Natural killer cell (primary cell): ENCODE measurements around the gene MEN1. TPM values are rescaled to one million over a fixed set of nuclear protein-coding genes. Genes with fewer than 3 reads are reported as not detected.

Experiments
- ATAC-seq, 3 donors: fragments of 150-1000 bp in 2 of 3; fragments of 200-7000 bp in 1 of 3; cut with Tn5 transposase; 1 replicate in 1 of 3; 2 replicates in 2 of 3; pipeline ENCODE4 v1.10.0; 2021; ENCODE audit warnings: mild to moderate bottlenecking in 2 of 3, moderate library complexity in 2 of 3
- DNase-seq, 2 donors: peaks; one replicate each; pipeline versions ENCODE4 v3.0.0 to v3.0.0-alpha.2; 2013 to 2021; ENCODE audit warnings: mixed read lengths in 1 of 2
- H3K27ac ChIP-seq: one replicate; pipeline ENCODE4 v1.5.1; 2013; ENCODE audit warnings: mild to moderate bottlenecking, low read length
- H3K27me3 ChIP-seq: one replicate; pipeline ENCODE4 v1.6.1; 2013; ENCODE audit warnings: low read length; ENCODE audit not compliant: control insufficient read depth, insufficient read depth
- H3K36me3 ChIP-seq: one replicate; pipeline ENCODE4 v1.6.1; 2013; ENCODE audit warnings: low read length; ENCODE audit not compliant: control insufficient read depth, insufficient read depth
- H3K4me1 ChIP-seq: one replicate; pipeline ENCODE4 v1.6.1; 2013; ENCODE audit warnings: low read length; ENCODE audit not compliant: control insufficient read depth, insufficient read depth
- H3K4me3 ChIP-seq: one replicate; pipeline ENCODE4 v1.5.1; 2013; ENCODE audit warnings: low read length
- H3K9me3 ChIP-seq: one replicate; pipeline ENCODE4 v1.6.1; 2013; ENCODE audit warnings: low read length; ENCODE audit not compliant: control insufficient read depth, insufficient read depth
- H3K27ac Mint-ChIP-seq, 2 donors: one replicate each; pipeline ENCODE4 v1.8.0; 2022; ENCODE audit warnings: mild to moderate bottlenecking in 2 of 2, mixed read lengths in 2 of 2, moderate library complexity in 1 of 2
- H3K27me3 Mint-ChIP-seq, 2 donors: one replicate each; pipeline ENCODE4 v1.8.0; 2022; ENCODE audit warnings: low read depth in 2 of 2, mixed read lengths in 2 of 2
- H3K36me3 Mint-ChIP-seq: one replicate; pipeline ENCODE4 v1.8.0; 2022; ENCODE audit warnings: mixed read lengths
- H3K4me1 Mint-ChIP-seq, 2 donors: one replicate each; pipeline ENCODE4 v1.8.0; 2022; ENCODE audit warnings: mixed read lengths in 2 of 2
- H3K4me3 Mint-ChIP-seq: one replicate; pipeline ENCODE4 v1.8.0; 2022; ENCODE audit warnings: mild to moderate bottlenecking, moderate library complexity, mixed read lengths
- H3K9me3 Mint-ChIP-seq, 2 donors: one replicate each; pipeline ENCODE4 v1.8.0; 2022; ENCODE audit warnings: mixed read lengths in 2 of 2
- WGBS: methylation state at CpG from one replicate; pipeline ENCODE4 v1.1.7; 2013; ENCODE audit warnings: missing lambda C conversion rate; ENCODE audit not compliant: insufficient coverage; 5-methylcytosine and 5-hydroxymethylcytosine counted together
- intact Hi-C: fragments of 100-400 bp; cut with micrococcal nuclease; formaldehyde crosslinking; loops from one replicate; pipeline ENCODE4 v1.14.2; 2022
- total RNA-seq, 4 donors: library from RNA; stranded (reverse); fragments of 120-200 nt in 1 of 4; gene quantifications; one replicate each; pipeline versions ENCODE4 v1.2.3 to v1.2.4, GENCODE V29; 2013 to 2022
- TF ChIP-seq, protein P1 (sequence below): fragments of 200-600 bp; IDR thresholded peaks from one replicate; pipeline ENCODE4 v1.8.0; 2022; ENCODE audit warnings: antibody characterized with exemption

Gene MEN1
- total RNA-seq, 3 donors from 2014 or later (not counting 1 experiment from before 2014, with no cell fraction given), result 29.3 to 42.2 (median 32.2) TPM

GRCh38 chr11:64834031-64834722, 23.8 kb upstream of the MEN1 start:
- ATAC-seq (no peak), DNase-seq (no peak)
- Mint-ChIP-seq H3K9me3 (no peaks in the 10 kb centered on the region), H3K4me1 (peaks cover 3 to 4% of the 10 kb centered on the region in 2 donors), H3K27me3 (no peaks in the 10 kb centered on the region), H3K27ac (no peak overlapping the region), H3K36me3 (no peaks in the 10 kb centered on the region), H3K4me3 (no peak overlapping the region)
- no peak overlapping the region for H3K4me3 ChIP-seq
- no peaks in the 10 kb centered on the region for H3K27me3 ChIP-seq
- intact Hi-C loops, result no loop called here
- no peaks in the 10 kb centered on the region for H3K36me3 ChIP-seq
- H3K9me3 ChIP-seq, result no peaks in the 10 kb centered on the region
- 95% methylated on average over 25 of the region's 25 CpGs for WGBS
- H3K27ac ChIP-seq, result no peak overlapping the region
- peaks cover 15% of the 10 kb centered on the region for H3K4me1 ChIP-seq
- TF ChIP-seq, protein P1, sequence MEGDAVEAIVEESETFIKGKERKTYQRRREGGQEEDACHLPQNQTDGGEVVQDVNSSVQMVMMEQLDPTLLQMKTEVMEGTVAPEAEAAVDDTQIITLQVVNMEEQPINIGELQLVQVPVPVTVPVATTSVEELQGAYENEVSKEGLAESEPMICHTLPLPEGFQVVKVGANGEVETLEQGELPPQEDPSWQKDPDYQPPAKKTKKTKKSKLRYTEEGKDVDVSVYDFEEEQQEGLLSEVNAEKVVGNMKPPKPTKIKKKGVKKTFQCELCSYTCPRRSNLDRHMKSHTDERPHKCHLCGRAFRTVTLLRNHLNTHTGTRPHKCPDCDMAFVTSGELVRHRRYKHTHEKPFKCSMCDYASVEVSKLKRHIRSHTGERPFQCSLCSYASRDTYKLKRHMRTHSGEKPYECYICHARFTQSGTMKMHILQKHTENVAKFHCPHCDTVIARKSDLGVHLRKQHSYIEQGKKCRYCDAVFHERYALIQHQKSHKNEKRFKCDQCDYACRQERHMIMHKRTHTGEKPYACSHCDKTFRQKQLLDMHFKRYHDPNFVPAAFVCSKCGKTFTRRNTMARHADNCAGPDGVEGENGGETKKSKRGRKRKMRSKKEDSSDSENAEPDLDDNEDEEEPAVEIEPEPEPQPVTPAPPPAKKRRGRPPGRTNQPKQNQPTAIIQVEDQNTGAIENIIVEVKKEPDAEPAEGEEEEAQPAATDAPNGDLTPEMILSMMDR, result no peak

DNA sequence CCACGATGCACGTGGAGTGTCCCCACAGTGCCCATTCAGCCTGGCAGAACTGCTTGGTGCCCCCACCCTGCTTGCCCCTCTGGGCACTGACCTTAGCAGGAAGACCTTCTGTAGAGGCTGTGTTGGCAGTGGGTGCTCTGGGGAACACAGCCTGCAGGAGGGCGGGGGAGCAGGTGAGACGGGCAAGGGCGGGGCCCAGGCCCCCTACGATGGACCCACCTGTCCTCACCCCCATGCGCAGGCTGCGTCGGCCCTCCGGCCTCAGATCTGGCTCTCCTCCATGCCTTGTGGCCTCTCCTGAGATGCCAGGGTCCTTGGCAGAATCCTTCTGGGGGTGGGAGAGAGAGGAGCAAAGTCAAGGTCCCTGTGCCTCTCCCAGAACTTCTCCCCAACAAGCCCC, 23.2 kb upstream of the MEN1 start:
- TF ChIP-seq, protein P1, result no peak
- Histone ChIP-seq H3K4me3 (no peak overlapping the region), H3K27ac (no peak overlapping the region), H3K36me3 (no peaks in the 10 kb centered on the region), H3K4me1 (peaks cover 15% of the 10 kb centered on the region), H3K27me3 (no peaks in the 10 kb centered on the region), H3K9me3 (no peaks in the 10 kb centered on the region)
- H3K27ac Mint-ChIP-seq, result no peak overlapping the region
- no peak overlapping the region for H3K4me3 Mint-ChIP-seq
- no peaks in the 10 kb centered on the region for H3K27me3 Mint-ChIP-seq
- no peaks in the 10 kb centered on the region for H3K36me3 Mint-ChIP-seq
- DNase-seq (no peak), ATAC-seq (no peak)
- no peaks in the 10 kb centered on the region for H3K9me3 Mint-ChIP-seq
- WGBS, result 88% methylated on average over 10 of the region's 10 CpGs
- peaks cover 3 to 4% of the 10 kb centered on the region in 2 donors for H3K4me1 Mint-ChIP-seq
- intact Hi-C loops, result no loop called here

DNA sequence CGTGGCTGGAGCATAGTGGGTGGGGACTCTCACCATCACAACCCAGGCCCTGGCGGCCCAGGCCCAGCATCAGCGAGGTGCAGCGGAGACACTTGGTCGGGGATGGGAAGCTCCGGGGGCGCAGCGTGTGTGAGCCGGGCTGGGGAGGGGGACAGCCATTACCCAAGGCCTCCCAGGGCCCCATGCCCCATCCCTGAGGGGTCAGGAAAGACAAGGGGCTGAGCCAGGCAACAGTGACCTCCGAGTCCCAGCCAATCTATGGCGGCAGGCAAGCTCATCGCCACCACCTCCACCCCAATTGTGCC, 22.8 kb upstream of the MEN1 start:
- no peaks in the 10 kb centered on the region for H3K36me3 ChIP-seq
- Mint-ChIP-seq H3K27ac (no peak overlapping the region), H3K27me3 (no peaks in the 10 kb centered on the region), H3K9me3 (no peaks in the 10 kb centered on the region), H3K4me3 (no peak overlapping the region), H3K36me3 (no peaks in the 10 kb centered on the region), H3K4me1 (peaks cover 3 to 4% of the 10 kb centered on the region in 2 donors)
- TF ChIP-seq, protein P1, result no peak
- intact Hi-C loops, result no loop called here
- ATAC-seq, result no peak
- no peak overlapping the region for H3K4me3 ChIP-seq
- DNase-seq, result no peak
- no peaks in the 10 kb centered on the region for H3K9me3 ChIP-seq
- peaks cover 15% of the 10 kb centered on the region for H3K4me1 ChIP-seq
- H3K27ac ChIP-seq, result no peak overlapping the region
- WGBS, result 98% methylated on average over 12 of the region's 12 CpGs
- no peaks in the 10 kb centered on the region for H3K27me3 ChIP-seq
